DMS53 (cell line): ENCODE measurements around the gene NANOS3.

Experiments used
- DNase-seq: peaks from one replicate; lab custom pipeline; 2025; lab: John Stamatoyannopoulos, UW

The NANOS3 gene

DNA sequence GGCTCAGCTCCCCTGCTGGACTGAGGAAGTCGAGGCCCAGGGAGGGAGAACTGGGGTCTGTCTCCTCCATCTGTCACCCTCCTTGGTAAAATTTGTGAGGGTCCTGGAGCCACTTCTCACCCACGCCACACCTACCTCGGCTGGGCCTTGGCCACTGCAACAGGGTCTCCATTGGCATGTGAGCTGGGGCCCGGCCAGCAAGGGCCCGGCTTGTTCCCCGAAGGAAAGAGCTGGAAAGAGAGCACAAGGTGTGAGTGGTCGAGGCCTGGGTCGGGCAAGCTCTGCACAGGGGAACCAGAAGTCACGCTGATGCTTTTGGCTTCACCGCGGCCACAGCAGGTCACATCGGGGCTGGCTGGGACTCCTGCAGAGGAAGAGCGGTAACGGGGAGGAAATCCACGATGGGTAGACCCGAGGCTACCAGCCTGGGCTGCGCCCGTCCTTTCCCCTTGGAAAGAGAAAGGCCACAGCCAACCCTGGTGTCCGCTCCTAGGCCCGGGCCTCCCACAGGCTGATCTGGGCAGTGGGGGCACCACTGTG is 9.0 kb downstream of the NANOS3 start:
- no peak for DNase-seq

DNA sequence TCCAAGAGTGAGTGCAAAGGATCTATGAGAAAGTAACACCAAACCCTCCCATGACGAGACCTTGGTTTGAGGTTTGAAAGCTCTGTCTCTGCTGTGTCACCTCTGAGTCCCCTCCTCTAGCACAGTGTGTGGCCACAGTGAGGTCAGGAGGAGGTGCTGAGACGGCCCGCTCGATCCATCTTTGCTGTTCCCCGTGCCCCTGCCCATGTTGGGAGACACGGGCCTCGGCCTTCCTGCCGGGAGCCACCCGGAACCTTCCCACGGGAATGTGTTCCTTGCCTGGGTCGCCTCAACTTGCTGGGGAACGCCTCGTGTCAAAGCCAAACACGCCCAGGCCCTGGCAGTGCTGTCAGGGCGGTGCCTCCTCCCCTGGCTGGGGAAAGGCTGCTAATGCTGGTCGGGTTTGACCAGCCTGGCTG is 10.1 kb downstream of the NANOS3 start:
- no peak for DNase-seq

- no peak for DNase-seq
These were observed 10.6 kb downstream of the NANOS3 start for GRCh38 chr19:13887517-13887916.

DNA sequence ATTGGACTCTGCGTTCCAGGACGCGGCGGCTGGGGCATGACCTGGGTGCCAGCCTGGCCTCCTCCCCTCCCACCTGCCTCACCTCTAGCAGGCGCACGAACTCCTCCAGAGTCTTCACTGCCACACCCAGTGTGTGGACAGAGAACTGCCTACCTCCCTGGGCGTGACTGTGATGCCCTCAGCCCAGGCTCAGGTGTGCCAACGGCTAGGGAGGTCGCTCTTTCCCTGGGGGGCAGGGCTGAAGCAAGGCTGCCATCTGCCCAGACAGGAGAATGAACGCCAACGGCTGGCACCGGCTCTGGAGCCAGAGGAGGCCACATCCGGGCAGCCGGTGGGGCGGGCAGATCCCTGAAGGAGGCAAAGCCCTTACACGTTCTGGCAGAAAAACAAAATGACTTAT is 11.3 kb downstream of the NANOS3 start:
- no peak for DNase-seq

DNA sequence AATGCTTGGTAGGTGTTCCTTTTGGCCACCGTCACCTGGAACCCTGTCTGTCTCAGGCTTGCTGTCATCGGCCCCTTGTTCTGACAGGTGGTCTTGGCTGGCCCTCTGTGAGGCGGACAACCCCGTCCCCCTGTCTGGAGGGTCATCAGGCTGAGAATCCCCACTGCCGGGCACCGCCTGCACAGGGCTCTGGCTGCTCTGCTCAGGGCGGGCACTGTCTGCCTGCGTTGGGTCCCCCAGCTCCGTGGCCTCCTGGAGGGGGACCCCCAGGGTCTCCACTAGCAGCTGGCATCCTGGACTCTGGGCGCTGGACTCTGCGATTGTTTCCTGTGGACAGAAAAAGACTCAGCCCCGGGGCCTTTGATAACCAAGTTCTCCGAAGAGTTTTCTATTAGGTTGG is 13.2 kb downstream of the NANOS3 start:
- DNase-seq, result no peak

DNA sequence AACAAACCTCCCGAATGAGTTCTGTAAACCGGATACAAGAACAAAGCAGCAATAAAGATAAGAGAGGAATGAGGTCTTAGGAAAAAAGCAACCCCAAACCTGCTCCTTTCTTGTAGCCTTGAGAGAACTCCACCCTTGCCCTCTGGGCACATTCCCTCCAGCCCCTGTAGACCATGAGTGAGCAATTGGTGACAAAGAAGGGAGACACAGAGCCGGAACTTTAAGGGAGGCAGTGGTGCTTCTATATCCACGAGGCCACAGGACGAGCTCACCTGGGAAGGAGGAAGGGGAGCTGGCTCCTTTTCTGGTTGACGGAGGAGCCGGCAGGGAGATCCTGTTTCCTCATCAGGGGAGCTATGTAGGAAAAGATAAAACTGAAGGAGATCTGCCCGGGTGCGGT is 15.9 kb downstream of the NANOS3 start:
- no peak for DNase-seq

DNA sequence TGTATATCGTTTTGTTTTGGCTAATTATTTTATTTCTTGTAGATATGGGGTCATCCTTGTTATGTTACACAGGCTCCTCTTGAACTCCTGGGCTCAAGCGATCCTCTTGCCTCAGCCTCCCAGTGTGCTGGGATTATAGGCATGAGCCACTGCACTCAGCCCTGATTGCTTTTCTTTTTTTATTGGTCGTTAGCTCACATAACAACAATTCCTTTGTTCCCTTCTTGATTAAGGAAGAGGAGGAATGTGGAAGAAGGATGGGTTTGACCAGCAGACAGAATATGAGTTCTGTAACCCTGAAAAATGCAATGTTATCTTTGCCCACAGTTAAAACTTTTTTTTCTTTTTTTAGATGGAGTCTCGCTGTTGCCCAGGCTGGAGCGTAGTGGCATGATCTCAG is 17.6 kb downstream of the NANOS3 start:
- no peak for DNase-seq

DNA sequence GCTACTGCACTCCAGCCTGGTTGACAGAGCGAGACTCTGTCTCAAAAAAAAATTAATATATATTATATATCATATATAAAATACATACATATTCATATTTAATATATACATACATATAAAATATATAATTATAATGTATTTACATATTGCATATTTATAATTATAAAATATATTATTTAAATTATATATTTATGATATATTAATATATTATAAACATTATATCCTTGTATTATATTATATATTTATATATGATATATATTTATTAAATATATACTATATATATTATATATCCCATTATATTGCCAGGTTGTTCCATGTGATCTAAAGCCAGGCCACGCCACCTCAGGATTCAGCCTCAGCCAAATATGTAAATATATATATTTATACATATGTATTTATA is 19.3 kb downstream of the NANOS3 start:
- DNase-seq, result no peak

DNA sequence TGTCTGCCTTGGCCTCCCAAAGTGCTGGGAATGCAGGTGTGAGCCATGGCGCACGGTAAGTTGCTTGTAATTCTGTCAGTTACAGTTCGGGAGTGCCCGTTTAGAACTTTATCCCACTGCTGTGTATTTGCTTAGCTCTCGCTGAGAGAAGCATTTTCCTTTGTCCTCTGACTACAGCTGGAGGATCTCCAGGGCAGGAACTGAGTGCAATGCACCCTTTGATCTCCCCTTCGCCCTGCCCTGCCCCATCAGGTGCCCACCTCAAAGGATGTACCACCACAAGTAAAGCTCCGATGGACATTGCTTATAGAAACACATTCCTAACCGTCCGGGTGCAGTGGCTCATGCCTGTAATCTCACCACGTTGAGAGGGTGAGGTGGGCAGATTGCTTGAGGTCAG is 22.5 kb downstream of the NANOS3 start:
- no peak for DNase-seq

DNA sequence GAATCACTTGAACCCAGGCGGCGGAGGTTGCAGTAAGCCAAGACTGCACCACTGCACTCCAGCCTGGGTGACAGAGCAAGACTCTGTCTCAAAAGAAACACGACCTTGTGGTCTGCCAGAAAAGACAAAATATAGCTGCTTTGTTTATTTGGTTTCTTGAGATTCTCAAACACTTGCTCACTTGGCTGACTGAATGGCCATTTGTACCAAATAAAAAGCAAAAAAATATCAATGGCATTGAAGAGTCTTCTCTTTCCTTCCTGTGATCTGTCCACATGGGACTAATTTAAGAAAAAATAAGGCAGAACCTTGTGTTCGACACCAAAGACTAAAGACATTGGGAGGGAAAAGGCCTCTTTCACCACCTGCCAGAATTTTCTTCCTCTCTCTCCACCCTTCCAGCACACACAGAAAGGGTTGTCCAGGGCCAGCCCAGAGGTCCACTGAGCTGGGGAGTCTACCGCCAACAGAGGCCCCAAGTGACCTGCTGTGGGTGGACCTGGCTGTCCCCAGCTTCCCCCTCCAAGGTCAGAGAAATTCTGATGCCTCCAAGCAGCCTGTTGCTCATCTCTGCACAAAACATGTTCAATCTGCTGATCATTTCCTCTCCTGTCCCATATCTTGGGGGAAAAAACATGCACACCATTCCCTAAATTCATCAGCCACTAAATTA is 23.1 kb downstream of the NANOS3 start:
- no peak for DNase-seq

GRCh38 chr19:13902993-13903555 is 26.1 kb downstream of the NANOS3 start:
- DNase-seq, result peak; percentile 48

GRCh38 chr19:13905634-13906520 is 28.9 kb downstream of the NANOS3 start, which contains the start of the genes BRME1 and CC2D1A:
BRME1 (minus strand) TSS chr19:13906117; CDS start chr19:13904892, 1,225 bp downstream.
CC2D1A (plus strand) TSS chr19:13906201; CDS start chr19:13906442, 241 bp downstream.
- peak; percentile 96 for DNase-seq

DNA sequence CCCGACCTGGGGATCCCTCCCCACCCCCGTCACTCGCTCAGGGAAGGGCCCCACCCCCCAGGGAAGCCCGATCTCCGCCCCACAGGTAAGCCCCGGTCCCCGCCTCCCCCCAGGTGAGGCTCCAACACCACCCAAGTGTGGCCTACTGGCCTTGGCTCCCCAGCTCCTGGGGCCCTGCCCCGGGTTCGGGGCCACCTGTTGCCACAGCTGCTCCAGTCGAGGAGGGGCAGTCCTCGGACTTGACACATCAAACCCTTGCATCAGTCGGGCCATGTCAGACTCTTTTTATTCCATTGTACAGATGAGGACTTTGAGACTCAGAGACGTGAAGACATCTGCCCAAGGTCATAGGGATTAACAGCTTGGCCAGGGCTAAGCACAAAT is 29.6 kb downstream of the NANOS3 start:
- DNase-seq, result peak; percentile 64

DNA sequence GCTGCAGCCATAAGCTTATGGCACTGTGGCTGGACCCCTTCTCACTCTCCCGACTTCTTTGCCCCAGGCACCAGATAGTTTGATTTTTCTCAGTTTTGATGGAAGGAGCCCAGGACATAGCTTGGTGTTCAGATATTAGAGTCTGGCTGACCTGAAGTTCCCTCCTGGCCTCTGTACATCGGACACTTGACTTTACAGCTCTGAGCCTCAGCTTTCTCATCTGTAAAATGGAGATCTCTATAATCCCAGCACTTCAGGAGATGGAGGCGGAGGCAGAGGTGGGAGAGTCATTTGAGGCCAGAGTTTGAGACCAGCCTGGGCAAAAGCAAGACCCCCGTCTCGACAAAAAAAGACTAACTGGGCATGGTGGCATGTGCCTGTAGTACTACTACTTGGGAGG is 30.0 kb downstream of the NANOS3 start:
- no peak for DNase-seq

- DNase-seq, result no peak
These were observed 31.7 kb downstream of the NANOS3 start for GRCh38 chr19:13908674-13909073.

DNA sequence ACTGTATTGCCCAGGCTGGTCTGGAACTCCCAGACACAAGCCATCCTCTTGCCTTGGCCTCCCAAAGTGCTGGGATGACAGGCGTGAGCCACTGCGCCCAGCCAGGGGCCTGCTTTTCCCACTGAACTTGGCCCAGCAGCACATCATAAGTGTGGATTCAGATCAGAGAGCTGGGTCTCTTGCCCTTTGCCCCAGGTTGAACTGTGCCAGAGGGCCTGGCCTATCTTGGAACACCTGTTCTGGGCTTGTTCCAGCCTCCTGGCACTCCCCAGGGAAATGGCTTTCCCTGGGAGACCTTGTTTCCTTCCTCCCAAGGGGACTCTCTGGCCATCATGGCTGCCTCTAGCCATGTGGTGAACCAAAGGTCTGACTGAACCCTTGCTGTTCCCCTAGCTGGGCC is 32.5 kb downstream of the NANOS3 start:
- no peak for DNase-seq

GRCh38 chr19:13913352-13913751 is 36.4 kb downstream of the NANOS3 start:
- DNase-seq, result no peak

- DNase-seq, result no peak
These were observed 37.8 kb downstream of the NANOS3 start for GRCh38 chr19:13914777-13915176.

- DNase-seq, result no peak
These were observed 41.0 kb downstream of the NANOS3 start for GRCh38 chr19:13917888-13918406.

- no peak for DNase-seq
These were observed 41.9 kb downstream of the NANOS3 start for GRCh38 chr19:13918726-13919411.

GRCh38 chr19:13920524-13920923 is 43.6 kb downstream of the NANOS3 start:
- no peak for DNase-seq
